DND-41 (cell line): ENCODE measurements around the gene EPB41L4B.

Source experiments
- ATAC-seq: fragments of 200-7000 bp; cut with Tn5 transposase; 3 replicates; pipeline ENCODE4 v1.9.1; 2021; ENCODE audit warnings: low read depth; ENCODE audit not compliant: insufficient read depth
- DNase-seq: peaks from one replicate; pipeline ENCODE4 v3.0.0-alpha.2; 2020
- H2AFZ ChIP-seq: 2 replicates; pipeline ENCODE4 v1.6.0; 2012; ENCODE audit warnings: low read depth, low read length
- H3K27ac ChIP-seq: 2 replicates; pipeline ENCODE4 v1.5.1; 2012; ENCODE audit warnings: low read length, inconsistent platforms
- H3K27me3 ChIP-seq: fragments of 200-600 bp; sonication (generic); 2 replicates; pipeline ENCODE4 v1.6.0; 2012; ENCODE audit warnings: low read length, mild to moderate bottlenecking, inconsistent platforms; ENCODE audit not compliant: insufficient read depth, poor library complexity
- H3K36me3 ChIP-seq: 2 replicates; pipeline ENCODE4 v1.5.1; 2012; ENCODE audit warnings: low read length, inconsistent platforms; ENCODE audit not compliant: insufficient read depth
- H3K4me1 ChIP-seq: 2 replicates; pipeline ENCODE4 v1.5.1; 2012; ENCODE audit warnings: mild to moderate bottlenecking, low read length; ENCODE audit not compliant: insufficient read depth
- H3K4me2 ChIP-seq: 2 replicates; pipeline ENCODE4 v1.6.0; 2012; ENCODE audit warnings: mild to moderate bottlenecking, moderate library complexity, low read length, inconsistent platforms; ENCODE audit not compliant: insufficient read depth
- H3K4me3 ChIP-seq, 2 experiments: fragments of 200-600 bp in 1 of 2; shearing (Covaris generic) in 1 of 2; 2 replicates each; pipeline ENCODE4 v1.5.1; 2012 to 2016; ENCODE audit warnings: inconsistent platforms in 2 of 2, low read length in 2 of 2, mild to moderate bottlenecking in 2 of 2, low read depth in 1 of 2, moderate library complexity in 1 of 2
- H3K79me2 ChIP-seq: 2 replicates; pipeline ENCODE4 v1.6.0; 2012; ENCODE audit warnings: low read length, inconsistent platforms; ENCODE audit not compliant: insufficient read depth
- H3K9ac ChIP-seq: 2 replicates; pipeline ENCODE4 v1.6.0; 2012; ENCODE audit warnings: low read depth, mild to moderate bottlenecking, inconsistent platforms, low read length, moderate library complexity
- H3K9me3 ChIP-seq: 2 replicates; pipeline ENCODE4 v1.5.1; 2012; ENCODE audit warnings: low read length, moderate library complexity, mild to moderate bottlenecking, inconsistent platforms; ENCODE audit not compliant: insufficient read depth, severe bottlenecking
- H4K20me1 ChIP-seq: 2 replicates; pipeline ENCODE4 v1.6.0; 2012; ENCODE audit warnings: low read length; ENCODE audit not compliant: insufficient read depth
- EZH2 ChIP-seq: IDR thresholded peaks from 3 replicates; pipeline ENCODE4 v1.6.1; 2012; ENCODE audit warnings: borderline replicate concordance, low read depth, mild to moderate bottlenecking, moderate library complexity, low read length, inconsistent platforms; ENCODE audit not compliant: severe bottlenecking
- TF ChIP-seq, protein P1 (sequence below): IDR thresholded peaks from 2 replicates; pipeline ENCODE4 v1.5.1; 2012; ENCODE audit warnings: borderline replicate concordance, low read length, moderate library complexity, mild to moderate bottlenecking; ENCODE audit not compliant: poor library complexity, severe bottlenecking; ENCODE audit errors: extremely low read depth

Gene EPB41L4B

DNA sequence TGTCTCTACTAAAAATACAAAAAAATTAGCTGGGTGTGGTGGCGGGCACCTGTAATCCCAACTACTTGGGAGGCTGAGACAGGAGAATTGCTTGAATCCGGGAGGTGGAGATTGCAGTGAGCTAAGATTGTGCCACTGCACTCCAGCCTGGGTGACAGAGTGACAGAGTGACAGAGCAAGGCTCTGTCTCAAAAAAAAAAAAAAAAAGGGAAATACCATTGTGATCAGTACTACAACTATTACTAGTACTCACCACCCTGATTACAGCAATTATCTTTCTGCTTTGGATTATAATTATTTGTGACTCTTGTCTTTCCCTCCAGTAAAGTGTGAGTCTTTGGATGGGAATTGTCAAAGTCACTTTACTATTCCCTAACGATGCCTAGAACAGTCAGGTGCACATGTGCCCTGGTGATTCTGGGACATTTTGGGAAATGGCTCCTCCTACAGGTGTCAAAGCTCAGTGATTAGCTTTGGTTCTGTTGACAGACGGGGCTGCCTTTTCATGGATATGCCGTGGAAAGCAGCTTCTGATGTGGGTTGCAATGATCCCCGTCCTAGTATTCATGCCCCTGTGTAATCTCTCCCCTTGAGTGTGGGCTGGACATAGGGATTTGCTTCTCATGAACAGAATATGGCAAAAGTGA lies 122.0 kb downstream of the EPB41L4B start:
- no peak overlapping the region for H3K4me3 ChIP-seq
- no peak for ATAC-seq
- H3K27me3 ChIP-seq = no peaks in the 10 kb centered on the region
- H3K9me3 ChIP-seq = no peaks in the 10 kb centered on the region
- H3K4me2 ChIP-seq = no peak overlapping the region
- no peaks in the 10 kb centered on the region for H3K36me3 ChIP-seq
- H4K20me1 ChIP-seq = no peaks in the 10 kb centered on the region
- no peak overlapping the region for H2AFZ ChIP-seq
- H3K79me2 ChIP-seq = no peaks in the 10 kb centered on the region
- no peak overlapping the region for H3K27ac ChIP-seq
- no peak for DNase-seq
- H3K4me1 ChIP-seq = no peaks in the 10 kb centered on the region
- no peak overlapping the region for H3K9ac ChIP-seq
- no peak for TF ChIP-seq EZH2
- TF ChIP-seq, protein P1, sequence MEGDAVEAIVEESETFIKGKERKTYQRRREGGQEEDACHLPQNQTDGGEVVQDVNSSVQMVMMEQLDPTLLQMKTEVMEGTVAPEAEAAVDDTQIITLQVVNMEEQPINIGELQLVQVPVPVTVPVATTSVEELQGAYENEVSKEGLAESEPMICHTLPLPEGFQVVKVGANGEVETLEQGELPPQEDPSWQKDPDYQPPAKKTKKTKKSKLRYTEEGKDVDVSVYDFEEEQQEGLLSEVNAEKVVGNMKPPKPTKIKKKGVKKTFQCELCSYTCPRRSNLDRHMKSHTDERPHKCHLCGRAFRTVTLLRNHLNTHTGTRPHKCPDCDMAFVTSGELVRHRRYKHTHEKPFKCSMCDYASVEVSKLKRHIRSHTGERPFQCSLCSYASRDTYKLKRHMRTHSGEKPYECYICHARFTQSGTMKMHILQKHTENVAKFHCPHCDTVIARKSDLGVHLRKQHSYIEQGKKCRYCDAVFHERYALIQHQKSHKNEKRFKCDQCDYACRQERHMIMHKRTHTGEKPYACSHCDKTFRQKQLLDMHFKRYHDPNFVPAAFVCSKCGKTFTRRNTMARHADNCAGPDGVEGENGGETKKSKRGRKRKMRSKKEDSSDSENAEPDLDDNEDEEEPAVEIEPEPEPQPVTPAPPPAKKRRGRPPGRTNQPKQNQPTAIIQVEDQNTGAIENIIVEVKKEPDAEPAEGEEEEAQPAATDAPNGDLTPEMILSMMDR = peak; percentile 44

DNA sequence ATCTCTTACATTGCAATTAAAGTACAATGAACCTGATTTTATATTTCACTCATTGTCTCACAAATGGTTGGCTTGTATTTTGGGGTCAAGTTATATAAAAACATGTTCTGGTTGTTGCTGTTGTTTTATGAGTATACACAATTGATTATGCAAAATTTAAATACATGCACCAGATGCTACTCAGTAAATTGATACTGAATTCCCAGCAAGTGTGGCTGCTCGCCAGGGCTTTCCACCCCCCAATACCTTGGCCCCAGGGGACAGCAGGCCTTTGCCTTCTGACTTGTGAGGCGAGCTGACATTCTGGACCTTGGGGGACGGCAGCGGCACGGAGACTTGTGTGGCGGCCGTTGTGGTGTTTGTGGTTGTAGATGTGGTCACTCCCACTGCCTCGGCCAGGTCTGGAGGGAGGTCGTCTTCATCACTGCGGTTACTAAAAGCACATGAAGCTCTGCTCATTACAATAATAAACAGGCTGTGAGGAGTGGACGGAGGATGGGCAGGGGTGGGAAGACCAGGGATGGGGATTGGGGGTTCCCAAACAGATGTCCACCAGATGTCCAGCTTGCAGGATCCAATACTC lies 126.8 kb downstream of the EPB41L4B start:
- Histone ChIP-seq H3K9me3 (no peaks in the 10 kb centered on the region), H3K9ac (no peak overlapping the region), H2AFZ (no peak overlapping the region), H3K27me3 (no peaks in the 10 kb centered on the region), H3K4me2 (no peak overlapping the region), H3K36me3 (no peaks in the 10 kb centered on the region), H4K20me1 (no peaks in the 10 kb centered on the region), H3K4me3 (no peak overlapping the region), H3K4me1 (no peaks in the 10 kb centered on the region), H3K79me2 (no peaks in the 10 kb centered on the region), H3K27ac (no peak overlapping the region)
- no peak for ATAC-seq
- no peak for TF ChIP-seq EZH2
- TF ChIP-seq, protein P1 = no peak
- no peak for DNase-seq

DNA sequence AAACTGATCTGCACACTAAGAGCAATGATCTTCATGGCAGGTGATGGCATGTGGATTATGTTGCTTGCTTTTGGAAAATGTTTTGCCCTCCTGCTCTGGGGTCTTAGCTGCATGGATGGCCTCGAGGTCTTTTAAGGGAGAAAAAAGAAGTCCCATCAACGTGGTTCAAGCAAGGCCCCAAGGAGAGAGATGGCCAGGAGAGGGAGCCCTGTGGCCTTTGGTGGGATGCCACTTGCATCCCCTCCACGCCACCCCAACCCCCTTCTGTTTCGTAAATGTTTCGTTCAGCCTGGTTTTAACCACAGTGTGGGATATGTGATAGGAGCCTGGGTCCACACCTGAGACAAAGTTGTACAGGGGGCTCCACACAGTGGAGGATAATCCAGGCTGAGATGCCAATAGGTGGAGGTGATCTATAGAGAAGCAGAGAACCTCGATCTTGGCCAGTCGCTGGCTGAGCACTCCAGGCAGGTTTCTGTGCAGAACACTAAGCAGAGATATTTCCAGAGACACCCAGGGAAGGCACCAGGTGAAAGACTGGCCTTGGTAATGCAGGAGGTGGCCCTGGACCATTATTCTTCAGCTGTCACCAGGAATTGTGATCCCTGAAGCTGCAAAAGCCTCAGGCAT lies 128.0 kb downstream of the EPB41L4B start:
- no peaks in the 10 kb centered on the region for H3K27me3 ChIP-seq
- no peak overlapping the region for H2AFZ ChIP-seq
- no peaks in the 10 kb centered on the region for H3K79me2 ChIP-seq
- H3K27ac ChIP-seq = no peak overlapping the region
- no peaks in the 10 kb centered on the region for H3K36me3 ChIP-seq
- H3K9me3 ChIP-seq = no peaks in the 10 kb centered on the region
- no peak for TF ChIP-seq EZH2
- TF ChIP-seq, protein P1 = peak; percentile 40
- no peak overlapping the region for H3K4me3 ChIP-seq
- H3K4me2 ChIP-seq = no peak overlapping the region
- H3K4me1 ChIP-seq = no peaks in the 10 kb centered on the region
- H3K9ac ChIP-seq = no peak overlapping the region
- peak; percentile 10 for DNase-seq
- H4K20me1 ChIP-seq = no peaks in the 10 kb centered on the region
- no peak for ATAC-seq
